Mesothelial cell of epicardium (in vitro differentiated cells): Measurements from ENCODE around the gene PNPLA2. TPM values are rescaled to one million over a fixed set of nuclear protein-coding genes. Genes with fewer than 3 reads are reported as not detected.

Experiments
- DNase-seq, 2 experiments: peaks; one replicate each; pipeline ENCODE4 v3.0.0; 2021; ENCODE audit warnings: low spot score in 2 of 2; ENCODE audit not compliant: unreplicated experiment in 2 of 2
- H3K27ac Mint-ChIP-seq: 2 replicates; pipeline ENCODE4 v1.8.0; 2021; ENCODE audit warnings: mixed read lengths
- H3K27me3 Mint-ChIP-seq: 2 replicates; pipeline ENCODE4 v1.8.0; 2021; ENCODE audit warnings: low read depth, mixed read lengths
- H3K36me3 Mint-ChIP-seq: 2 replicates; pipeline ENCODE4 v1.8.0; 2021; ENCODE audit warnings: mixed read lengths
- H3K4me1 Mint-ChIP-seq: 2 replicates; pipeline ENCODE4 v1.8.0; 2021; ENCODE audit warnings: mixed read lengths
- H3K4me3 Mint-ChIP-seq: 2 replicates; pipeline ENCODE4 v1.8.0; 2021; ENCODE audit warnings: mild to moderate bottlenecking, moderate library complexity, mixed read lengths
- H3K9me3 Mint-ChIP-seq: 2 replicates; pipeline ENCODE4 v1.8.0; 2021; ENCODE audit warnings: mixed read lengths
- CTCF ChIP-seq: fragments of 200-600 bp; sonication (generic); IDR thresholded peaks from one replicate; pipeline ENCODE4 v1.5.0; 2021; ENCODE audit warnings: antibody characterized with exemption; ENCODE audit not compliant: unreplicated experiment
- total RNA-seq: library from RNA; stranded (reverse); gene quantifications from 3 replicates; pipeline ENCODE4 v1.2.1, GENCODE V29; 2021

Gene PNPLA2
- total RNA-seq = 41.3 to 50.9 TPM (median 50.0 TPM) in 3 replicates

- Mint-ChIP-seq H3K36me3 (peaks cover 4% of the 10 kb centered on the region), H3K4me3 (peak within 1 kb of the TSS; percentile 78), H3K4me1 (peaks cover 10% of the 10 kb centered on the region), H3K9me3 (no peaks in the 10 kb centered on the region), H3K27ac (no peak within 1 kb of the TSS), H3K27me3 (no peaks in the 10 kb centered on the region)
- TF ChIP-seq CTCF = no peak
- DNase-seq = no peak
Measured at GRCh38 chr11:818396-819128, at the start of gene PNPLA2. PNPLA2 (plus strand) TSS chr11:818914; CDS start chr11:819719, 805 bp downstream.

GRCh38 chr11:769887-770641 lies 48.6 kb upstream of the PNPLA2 start:
- H3K36me3 Mint-ChIP-seq = peaks cover 14% of the 10 kb centered on the region

GRCh38 chr11:770642-771616 lies 47.8 kb upstream of the PNPLA2 start:
- TF ChIP-seq CTCF = no peak
- no peaks in the 10 kb centered on the region for H3K9me3 Mint-ChIP-seq
- peaks cover 14% of the 10 kb centered on the region for H3K36me3 Mint-ChIP-seq
- H3K27ac Mint-ChIP-seq = no peak overlapping the region
- H3K4me1 Mint-ChIP-seq = peaks cover 7% of the 10 kb centered on the region
- no peak overlapping the region for H3K4me3 Mint-ChIP-seq
- peak in 1 of 2 experiments; percentile 17 for DNase-seq
- no peaks in the 10 kb centered on the region for H3K27me3 Mint-ChIP-seq

More at GRCh38 chr11:769887-770641, 48.6 kb upstream of the PNPLA2 start:
- Mint-ChIP-seq H3K4me3 (no peak overlapping the region), H3K27ac (no peak overlapping the region), H3K4me1 (peaks cover 1% of the 10 kb centered on the region), H3K27me3 (no peaks in the 10 kb centered on the region), H3K9me3 (no peaks in the 10 kb centered on the region)
- no peak for DNase-seq
- TF ChIP-seq CTCF = no peak

GRCh38 chr11:771617-772204 lies 47.0 kb upstream of the PNPLA2 start:
- no peaks in the 10 kb centered on the region for H3K9me3 Mint-ChIP-seq
- TF ChIP-seq CTCF = no peak
- no peak for DNase-seq
- peaks cover 10% of the 10 kb centered on the region for H3K36me3 Mint-ChIP-seq
- H3K27me3 Mint-ChIP-seq = no peaks in the 10 kb centered on the region
- no peak overlapping the region for H3K27ac Mint-ChIP-seq
- H3K4me1 Mint-ChIP-seq = peaks cover 14% of the 10 kb centered on the region
- H3K4me3 Mint-ChIP-seq = no peak overlapping the region
